Measurements from ENCODE around the gene MRPL50. TPM values are rescaled to one million over a fixed set of nuclear protein-coding genes. Genes with fewer than 3 reads are reported as not detected.

Gene MRPL50
- total RNA-seq, 4 donors from 2014 or later, result 4.4 to 13.9 (median 11.8) TPM

GRCh38 chr9:101365181-101365580 is 33.2 kb downstream of the MRPL50 start:
- Histone ChIP-seq H3K9me3 (no peaks in the 10 kb centered on the region), H3K4me3 (no peak overlapping the region), H3K27me3 (no peaks in the 10 kb centered on the region), H3K4me1 (no peaks in the 10 kb centered on the region), H3K36me3 (no peaks in the 10 kb centered on the region), H3K27ac (no peak overlapping the region)
- no peak for DNase-seq
- TF ChIP-seq CTCF (IDR thresholded peaks at IDR 0.05), result no peak
- TF ChIP-seq POLR2A (IDR thresholded peaks at IDR 0.05), result no peak
- intact Hi-C loops (cut with DNase I), result no loop called here

GRCh38 chr9:101362450-101362849 is 36.0 kb downstream of the MRPL50 start:
- H3K9me3 ChIP-seq, result no peaks in the 10 kb centered on the region
- DNase-seq, result no peak
- no peak for TF ChIP-seq CTCF (IDR thresholded peaks at IDR 0.05)
- no peak for TF ChIP-seq POLR2A (IDR thresholded peaks at IDR 0.05)
- no peak overlapping the region for H3K4me3 ChIP-seq
- H3K36me3 ChIP-seq, result no peaks in the 10 kb centered on the region
- WGBS, 2 donors, result 81 to 88% methylated on average over 2 to 5 of the region's 5 CpGs
- H3K4me1 ChIP-seq, result no peaks in the 10 kb centered on the region
- H3K27ac ChIP-seq, result no peak overlapping the region
- H3K27me3 ChIP-seq, result no peaks in the 10 kb centered on the region
- intact Hi-C loops (cut with DNase I), result no loop called here

GRCh38 chr9:101360647-101361046 is 37.8 kb downstream of the MRPL50 start:
- no peak for DNase-seq
- TF ChIP-seq POLR2A (IDR thresholded peaks at IDR 0.05), result no peak
- no peak for TF ChIP-seq CTCF (IDR thresholded peaks at IDR 0.05)
- Histone ChIP-seq H3K27ac (no peak overlapping the region), H3K27me3 (no peaks in the 10 kb centered on the region), H3K9me3 (no peaks in the 10 kb centered on the region), H3K36me3 (no peaks in the 10 kb centered on the region), H3K4me1 (no peaks in the 10 kb centered on the region), H3K4me3 (no peak overlapping the region)
- intact Hi-C loops (cut with DNase I), result no loop called here

- no peak for TF ChIP-seq CTCF (IDR thresholded peaks at IDR 0.05)
- no peak overlapping the region for H3K4me3 ChIP-seq
- H3K27me3 ChIP-seq, result no peaks in the 10 kb centered on the region
- H3K4me1 ChIP-seq, result no peaks in the 10 kb centered on the region
- H3K9me3 ChIP-seq, result no peaks in the 10 kb centered on the region
- H3K36me3 ChIP-seq, result no peaks in the 10 kb centered on the region
- 59 to 63% methylated on average over 1 of the region's 1 CpG for WGBS, 2 donors
- no peak overlapping the region for H3K27ac ChIP-seq
- no peak for DNase-seq
- intact Hi-C loops (cut with DNase I), result no loop called here
Observed at GRCh38 chr9:101359679-101360078, 38.7 kb downstream of the MRPL50 start.

- intact Hi-C loops (cut with DNase I), result no loop called here
- 45% methylated on average over 1 of the region's 1 CpG; no CpG with 5 or more reads in 1 of the 2 donors for WGBS, 2 donors
- TF ChIP-seq POLR2A (IDR thresholded peaks at IDR 0.05) (no peak), CTCF (IDR thresholded peaks at IDR 0.05) (no peak)
- H3K4me1 ChIP-seq, result no peaks in the 10 kb centered on the region
- no peak overlapping the region for H3K4me3 ChIP-seq
- H3K27ac ChIP-seq, result no peak overlapping the region
- no peaks in the 10 kb centered on the region for H3K9me3 ChIP-seq
- H3K27me3 ChIP-seq, result no peaks in the 10 kb centered on the region
- no peaks in the 10 kb centered on the region for H3K36me3 ChIP-seq
- DNase-seq, result no peak
Observed at GRCh38 chr9:101356619-101357018, 41.8 kb downstream of the MRPL50 start.
